WTC11 (cell line): ENCODE data around the gene LY6G5C. TPM values are rescaled to one million over a fixed set of nuclear protein-coding genes. Genes with fewer than 3 reads are reported as not detected.

Experiments
- ATAC-seq: fragments of 200-7000 bp; cut with Tn5 transposase; 2 replicates; pipeline ENCODE4 v1.10.0; 2021; ENCODE audit warnings: mild to moderate bottlenecking, moderate library complexity
- CTCF ChIA-PET: fragments of 300-600 bp; sonication (Branson Sonifier 250); formaldehyde crosslinking; loops from one replicate; lab custom pipeline; 2021; ENCODE audit warnings: antibody characterized with exemption; lab: Charles Lee
- POLR2A ChIA-PET: fragments of 350-600 bp; sonication (Branson Sonifier 250); formaldehyde crosslinking; loops from one replicate; lab custom pipeline; 2021; ENCODE audit warnings: antibody characterized with exemption; lab: Charles Lee
- DNase-seq: peaks from one replicate; pipeline ENCODE4 v3.0.0; 2021; ENCODE audit warnings: low spot score
- H3K27ac Mint-ChIP-seq: 2 replicates; pipeline ENCODE4 v1.8.0; 2021; ENCODE audit warnings: mixed read lengths
- H3K27me3 Mint-ChIP-seq: 2 replicates; pipeline ENCODE4 v1.8.0; 2021; ENCODE audit warnings: low read depth, mild to moderate bottlenecking, moderate library complexity, mixed read lengths
- H3K36me3 Mint-ChIP-seq: 2 replicates; pipeline ENCODE4 v1.8.0; 2021; ENCODE audit warnings: mixed read lengths
- H3K4me1 Mint-ChIP-seq: 2 replicates; pipeline ENCODE4 v1.8.0; 2022; ENCODE audit warnings: mixed read lengths
- H3K4me3 Mint-ChIP-seq: 2 replicates; pipeline ENCODE4 v1.8.0; 2021; ENCODE audit warnings: mild to moderate bottlenecking, moderate library complexity, mixed read lengths
- H3K9me3 Mint-ChIP-seq: 2 replicates; pipeline ENCODE4 v1.8.0; 2021; ENCODE audit warnings: mixed read lengths
- ATF2 ChIP-seq: sonication (generic); formaldehyde crosslinking; IDR thresholded peaks from 2 replicates; pipeline ENCODE4 v1.8.1; 2022; ENCODE audit warnings: low read depth, missing genetic modification reagents, borderline replicate concordance
- ATF3 ChIP-seq: sonication (generic); formaldehyde crosslinking; conservative IDR thresholded peaks from 2 replicates; pipeline ENCODE4 v1.8.1; 2022; ENCODE audit warnings: mild to moderate bottlenecking, missing genetic modification reagents
- CDX4 ChIP-seq: fragments of 250-450 bp; sonication (Bioruptor Pico); IDR thresholded peaks from 2 replicates; pipeline ENCODE4 v1.9.0; 2021; ENCODE audit warnings: moderate library complexity, mild to moderate bottlenecking, inconsistent platforms, borderline replicate concordance
- FOXJ3 ChIP-seq: sonication (generic); formaldehyde crosslinking; IDR thresholded peaks from 2 replicates; pipeline ENCODE4 v1.9.0; 2021; ENCODE audit warnings: missing genetic modification reagents, mild to moderate bottlenecking, borderline replicate concordance
- IRF2 ChIP-seq: sonication (generic); formaldehyde crosslinking; IDR thresholded peaks from 2 replicates; pipeline ENCODE4 v1.8.0; 2022; ENCODE audit warnings: low read depth, missing genetic modification reagents, borderline replicate concordance
- JUN ChIP-seq: sonication (generic); formaldehyde crosslinking; IDR thresholded peaks from 2 replicates; pipeline ENCODE4 v1.8.0; 2023; ENCODE audit warnings: mild to moderate bottlenecking, missing genetic modification reagents
- ZNF138 ChIP-seq: sonication (generic); formaldehyde crosslinking; conservative IDR thresholded peaks from 2 replicates; pipeline ENCODE4 v1.8.1; 2022; ENCODE audit warnings: mild to moderate bottlenecking, moderate library complexity, missing genetic modification reagents
- microRNA-seq: library from miRNA; unstranded; fragments of <30 nt; microRNA quantifications from one replicate; pipeline ENCODE4 v1.2.0, GENCODE V29; 2022; ENCODE audit warnings: borderline number of aligned reads
- total RNA-seq: library from RNA; stranded (reverse); gene quantifications from 3 replicates; pipeline ENCODE4 v1.2.3, GENCODE V29; 2021

Gene LY6G5C
- total RNA-seq, 1 experiment from 2014 or later, result 1.0 TPM

GRCh38 chr6:31627690-31628287, 53.1 kb downstream of the LY6G5C start:
- no peak for TF ChIP-seq IRF2
- TF ChIP-seq JUN (CRISPR knock-in tag), result no peak
- TF ChIP-seq FOXJ3 (CRISPR knock-in tag), result no peak
- no peak for TF ChIP-seq ATF3
- H3K27ac Mint-ChIP-seq, result no peak overlapping the region
- no peaks in the 10 kb centered on the region for H3K9me3 Mint-ChIP-seq
- ATAC-seq, result no peak
- H3K36me3 Mint-ChIP-seq, result peaks cover 93% of the 10 kb centered on the region
- POLR2A ChIA-PET, result interaction anchor here (0.5 to 0.6 kb wide), 2 partner anchors 11 to 81 kb away, joined by 3 read pairs; partner anchors contain the start of gene ATP6V1G2
- H3K4me1 Mint-ChIP-seq, result peaks cover 1% of the 10 kb centered on the region
- no peak for DNase-seq
- CTCF ChIA-PET, result no interaction called here
- no peaks in the 10 kb centered on the region; the same call in 1 of the 2 replicates for H3K27me3 Mint-ChIP-seq
- H3K4me3 Mint-ChIP-seq, result no peak overlapping the region

GRCh38 chr6:31626952-31627351, 53.9 kb downstream of the LY6G5C start:
- POLR2A ChIA-PET, result interaction anchor here (0.7 kb wide), 2 partner anchors 9 to 30 kb away, joined by 3 read pairs; no protein-coding TSS in a partner anchor
- TF ChIP-seq ZNF138 (CRISPR knock-in tag) (no peak), CDX4 (CRISPR knock-in tag) (no peak), ATF2 (CRISPR knock-in tag) (no peak)
- no peak overlapping the region for H3K4me3 Mint-ChIP-seq

More at GRCh38 chr6:31626952-31627351, 53.9 kb downstream of the LY6G5C start:
- DNase-seq, result no peak
- Mint-ChIP-seq H3K27me3 (no peaks in the 10 kb centered on the region; the same call in 1 of the 2 replicates), H3K27ac (no peak overlapping the region), H3K4me1 (peaks cover 10% of the 10 kb centered on the region), H3K36me3 (peaks cover 93% of the 10 kb centered on the region), H3K9me3 (no peaks in the 10 kb centered on the region)
- no peak for ATAC-seq
- CTCF ChIA-PET, result no interaction called here

Small RNA genes within 50 kb of the gene (microRNA-seq; reads per million reads assigned to microRNA genes)
- gene MIR4646, result not detected
- gene MIR6832, result not detected

Other genes with a start within 250 kb of the LY6G5C start
- 26.9 to 37.0 TPM (median 27.0 TPM) in 3 replicates for gene MICB, start 182.9 kb downstream of the LY6G5C start, total RNA-seq
- not detected in 3 replicates for gene MCCD1, start 152.1 kb downstream of the LY6G5C start, total RNA-seq
- 704 to 738 TPM (median 712 TPM) in 3 replicates for gene DDX39B, start 139.1 kb downstream of the LY6G5C start, total RNA-seq
- gene ATP6V1G2, start 134.5 kb downstream of the LY6G5C start, total RNA-seq, result 2.7 to 4.1 TPM (median 4.0 TPM) in 3 replicates
- 14.9 to 19.5 TPM (median 17.1 TPM) in 3 replicates for gene NFKBIL1, start 133.5 kb downstream of the LY6G5C start, total RNA-seq
- 0.46 to 1.2 TPM (median 0.87 TPM) in 3 replicates for gene LTA, start 108.8 kb downstream of the LY6G5C start, total RNA-seq
- gene TNF, start 105.5 kb downstream of the LY6G5C start, total RNA-seq, result 0.23 to 0.46 TPM (median 0.31 TPM) in 3 replicates
- gene LTB, start 98.6 kb downstream of the LY6G5C start, total RNA-seq, result 1.0 to 1.5 TPM (median 1.3 TPM) in 3 replicates
- 0.34 to 0.66 TPM in 2 of 3 replicates, not detected in the other for gene LST1, start 94.8 kb downstream of the LY6G5C start, total RNA-seq
- not detected in 3 replicates for gene NCR3, start 88.1 kb downstream of the LY6G5C start, total RNA-seq
- 5.4 to 8.5 TPM (median 7.1 TPM) in 3 replicates for gene AIF1, start 65.8 kb downstream of the LY6G5C start, total RNA-seq
- gene PRRC2A, start 60.4 kb downstream of the LY6G5C start, total RNA-seq, result 372 to 381 TPM (median 373 TPM) in 3 replicates
- gene BAG6, start 28.4 kb downstream of the LY6G5C start, total RNA-seq, result 366 to 410 TPM (median 396 TPM) in 3 replicates
- gene APOM, start 25.2 kb downstream of the LY6G5C start, total RNA-seq, result 3.5 to 4.6 TPM (median 4.3 TPM) in 3 replicates
- 14.0 to 16.3 TPM (median 14.3 TPM) in 3 replicates for gene C6orf47, start 20.3 kb downstream of the LY6G5C start, total RNA-seq
- gene GPANK1, start 16.1 kb downstream of the LY6G5C start, total RNA-seq, result 24.3 to 29.1 TPM (median 26.4 TPM) in 3 replicates
- 153 to 183 TPM (median 161 TPM) in 3 replicates for gene CSNK2B, start 15.0 kb downstream of the LY6G5C start, total RNA-seq
- gene LY6G5B, start 11.1 kb downstream of the LY6G5C start, total RNA-seq, result 10.7 to 15.7 TPM (median 11.0 TPM) in 3 replicates
- gene ABHD16A, start 22.3 kb upstream of the LY6G5C start, total RNA-seq, result 28.6 to 30.3 TPM (median 29.8 TPM) in 3 replicates
- gene LY6G6F, start 25.8 kb upstream of the LY6G5C start, total RNA-seq, result not detected in 3 replicates
- gene LY6G6D, start 34.3 kb upstream of the LY6G5C start, total RNA-seq, result not detected in 3 replicates
- gene LY6G6C, start 40.7 kb upstream of the LY6G5C start, total RNA-seq, result 0.21 to 0.35 TPM in 2 of 3 replicates, not detected in the other
- gene MPIG6B, start 42.3 kb upstream of the LY6G5C start, total RNA-seq, result 0.09 to 0.11 TPM (median 0.11 TPM) in 3 replicates
- gene DDAH2, start 48.2 kb upstream of the LY6G5C start, total RNA-seq, result 62.2 to 67.3 TPM (median 65.8 TPM) in 3 replicates
- 229 to 244 TPM (median 230 TPM) in 3 replicates for gene CLIC1, start 55.5 kb upstream of the LY6G5C start, total RNA-seq
- gene MSH5, start 58.9 kb upstream of the LY6G5C start, total RNA-seq, result 43.1 to 62.3 TPM (median 56.1 TPM) in 3 replicates
- 13.3 to 16.9 TPM (median 13.7 TPM) in 3 replicates for gene SAPCD1, start 81.6 kb upstream of the LY6G5C start, total RNA-seq
- gene VWA7, start 96.3 kb upstream of the LY6G5C start, total RNA-seq, result 1.2 to 1.8 TPM (median 1.4 TPM) in 3 replicates
- 147 to 177 TPM (median 161 TPM) in 3 replicates for gene VARS1, start 114.7 kb upstream of the LY6G5C start, total RNA-seq
- 104 to 121 TPM (median 119 TPM) in 3 replicates for gene LSM2, start 125.9 kb upstream of the LY6G5C start, total RNA-seq
- 1.2 to 2.1 TPM (median 1.9 TPM) in 3 replicates for gene HSPA1L, start 134.2 kb upstream of the LY6G5C start, total RNA-seq
- 57.2 to 80.1 TPM (median 75.8 TPM) in 3 replicates for gene HSPA1A, start 134.5 kb upstream of the LY6G5C start, total RNA-seq
- gene HSPA1B, start 146.7 kb upstream of the LY6G5C start, total RNA-seq, result 75.3 to 105 TPM (median 96.4 TPM) in 3 replicates
- gene NEU1, start 181.8 kb upstream of the LY6G5C start, total RNA-seq, result 42.6 to 44.8 TPM (median 42.8 TPM) in 3 replicates
- 3.1 to 3.5 TPM (median 3.5 TPM) in 3 replicates for gene SLC44A4, start 197.9 kb upstream of the LY6G5C start, total RNA-seq
- gene EHMT2, start 216.6 kb upstream of the LY6G5C start, total RNA-seq, result 137 to 169 TPM (median 168 TPM) in 3 replicates
- gene ZBTB12, start 221.0 kb upstream of the LY6G5C start, total RNA-seq, result 24.0 to 46.2 TPM (median 44.1 TPM) in 3 replicates
- 1.3 TPM in 3 replicates for gene C2, start 246.7 kb upstream of the LY6G5C start, total RNA-seq